ENCODE measurements around the gene POLR3E. TPM values are rescaled to one million over a fixed set of nuclear protein-coding genes. Genes with fewer than 3 reads are reported as not detected.

The POLR3E gene
- total RNA-seq, 2 experiments from 2014 or later: 70.9 to 87.4 TPM

DNA sequence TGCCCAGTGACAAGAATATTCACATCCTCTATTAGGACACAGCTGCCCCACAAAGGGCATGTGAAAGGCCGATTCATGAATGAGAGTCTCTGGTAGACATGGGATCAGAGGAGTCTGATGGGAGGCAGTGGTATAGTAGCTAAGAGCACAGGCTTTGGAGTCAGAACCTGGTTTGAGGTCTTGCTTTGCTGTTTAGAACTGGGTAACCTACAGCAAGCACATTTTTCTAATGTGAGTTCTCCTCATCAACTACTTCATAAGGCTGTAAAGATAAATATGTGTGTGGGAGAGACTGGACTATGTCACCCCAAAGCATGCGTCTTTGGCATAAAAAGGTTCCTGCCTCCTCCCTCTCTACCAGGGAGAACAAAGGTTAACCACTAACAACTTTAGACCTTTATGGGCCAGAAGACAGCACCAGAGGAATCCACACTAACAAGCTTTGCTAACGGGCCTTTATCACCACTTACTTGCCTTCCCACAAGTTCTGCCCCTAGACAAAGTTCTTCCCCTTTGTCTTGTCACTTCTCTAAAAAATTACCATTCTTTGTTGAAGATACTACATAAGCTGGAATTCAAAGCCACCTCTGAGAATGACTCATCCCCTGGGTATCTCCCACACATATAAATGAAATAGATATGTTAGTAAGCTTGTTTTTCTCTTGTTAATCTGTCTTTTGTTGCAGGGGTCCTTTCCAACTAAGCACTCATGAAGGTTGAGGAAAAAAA lies 56.1 kb downstream of the POLR3E start:
- CTCF ChIA-PET: interaction anchor here (0.7 to 2.0 kb wide), 7 partner anchors 13 to 728 kb away, joined by 3 to 9 read pairs (median 4); no protein-coding TSS in a partner anchor
- peaks cover 2% of the 10 kb centered on the region for H3K9me3 Mint-ChIP-seq (ENCODE audit: low read depth)
- peaks cover 62% of the 10 kb centered on the region for H3K4me1 Mint-ChIP-seq
- DNase-seq: no peak
- peak; percentile 76 for ATAC-seq
- no peaks in the 10 kb centered on the region for H3K27me3 Mint-ChIP-seq
- intact Hi-C loops (cut with DNase I, micrococcal nuclease): loop anchor here (1.0 to 2.0 kb wide), 3 partner anchors 16 to 21 kb away; partner anchors contain the start of gene CDR2 (in 2 of the 2)
- peaks cover 49% of the 10 kb centered on the region for H3K36me3 Mint-ChIP-seq (ENCODE audit: low read depth)
- POLR2A ChIA-PET: interaction anchor here (0.6 to 2.5 kb wide), 4 partner anchors 17 to 792 kb away, joined by 3 to 14 read pairs (median 6); no protein-coding TSS in a partner anchor
- peak overlapping the region; percentile 90 for H3K27ac Mint-ChIP-seq
- no peak overlapping the region for H3K4me3 Mint-ChIP-seq

GRCh38 chr16:22353933-22354541 lies 56.8 kb downstream of the POLR3E start:
- Mint-ChIP-seq H3K4me3 (no peak overlapping the region), H3K4me1 (peaks cover 68% of the 10 kb centered on the region), H3K9me3 (ENCODE audit: low read depth) (peaks cover 2% of the 10 kb centered on the region), H3K27ac (peak overlapping the region; percentile 90), H3K27me3 (no peaks in the 10 kb centered on the region), H3K36me3 (ENCODE audit: low read depth) (peaks cover 44% of the 10 kb centered on the region)
- ChIA-PET POLR2A (interaction anchor here (0.6 to 2.5 kb wide), 4 partner anchors 16 to 792 kb away, joined by 3 to 14 read pairs (median 6); no protein-coding TSS in a partner anchor), CTCF (interaction anchor here (0.7 to 2.0 kb wide), 7 partner anchors 14 to 1428 kb away, joined by 3 to 9 read pairs (median 4); no protein-coding TSS in a partner anchor)
- peak; percentile 6 for ATAC-seq
- no peak for DNase-seq
- intact Hi-C loops (cut with DNase I, micrococcal nuclease): loop anchor here (1.0 to 2.0 kb wide), 3 partner anchors 15 to 21 kb away; partner anchors contain the start of gene CDR2 (in 2 of the 2)

- Mint-ChIP-seq H3K27ac (peak overlapping the region; percentile 86), H3K27me3 (no peaks in the 10 kb centered on the region), H3K4me3 (no peak overlapping the region), H3K9me3 (ENCODE audit: low read depth) (peaks cover 2% of the 10 kb centered on the region), H3K36me3 (ENCODE audit: low read depth) (peaks cover 36% of the 10 kb centered on the region), H3K4me1 (peaks cover 79% of the 10 kb centered on the region)
- POLR2A ChIA-PET: no interaction called here
- DNase-seq (no peak), ATAC-seq (peak; percentile 20)
- CTCF ChIA-PET: interaction anchor here (1.4 kb wide), 2 partner anchors 9 to 12 kb away, joined by 3 read pairs; no protein-coding TSS in a partner anchor
- intact Hi-C loops (cut with DNase I, micrococcal nuclease): loop anchor here in 1 of 2 experiments (5.0 kb wide), 1 partner anchor 163 kb away; no protein-coding TSS in a partner anchor
These were observed 58.3 kb downstream of the POLR3E start for GRCh38 chr16:22355487-22355908.

GRCh38 chr16:22356930-22357634 lies 59.9 kb downstream of the POLR3E start:
- no peaks in the 10 kb centered on the region for H3K27me3 Mint-ChIP-seq
- peaks cover 2% of the 10 kb centered on the region for H3K9me3 Mint-ChIP-seq (ENCODE audit: low read depth)
- POLR2A ChIA-PET: no interaction called here
- intact Hi-C loops (cut with DNase I, micrococcal nuclease): loop anchor here in 1 of 2 experiments (5.0 kb wide), 1 partner anchor 165 kb away; no protein-coding TSS in a partner anchor
- ATAC-seq (peak; percentile 21), DNase-seq (peak; percentile 23)
- peaks cover 26% of the 10 kb centered on the region for H3K36me3 Mint-ChIP-seq (ENCODE audit: low read depth)
- H3K27ac Mint-ChIP-seq: peak overlapping the region; percentile 93
- peaks cover 79% of the 10 kb centered on the region for H3K4me1 Mint-ChIP-seq
- CTCF ChIA-PET: interaction anchor here (1.1 to 3.1 kb wide), 3 partner anchors 9 to 16 kb away, joined by 3 to 11 read pairs (median 5); no protein-coding TSS in a partner anchor
- no peak overlapping the region for H3K4me3 Mint-ChIP-seq

- Mint-ChIP-seq H3K4me3 (no peak overlapping the region), H3K27me3 (no peaks in the 10 kb centered on the region), H3K27ac (peak overlapping the region; percentile 93), H3K36me3 (ENCODE audit: low read depth) (peaks cover 27% of the 10 kb centered on the region), H3K9me3 (ENCODE audit: low read depth) (peaks cover 2% of the 10 kb centered on the region), H3K4me1 (peaks cover 78% of the 10 kb centered on the region)
- DNase-seq (no peak), ATAC-seq (peak; percentile 24)
- POLR2A ChIA-PET: no interaction called here
- CTCF ChIA-PET: interaction anchor here (1.1 to 3.1 kb wide), 6 partner anchors 10 to 38 kb away, joined by 3 to 11 read pairs (median 6); no protein-coding TSS in a partner anchor
- intact Hi-C loops (cut with DNase I, micrococcal nuclease): loop anchor here in 1 of 2 experiments (5.0 kb wide), 1 partner anchor 165 kb away; no protein-coding TSS in a partner anchor
These were observed 60.4 kb downstream of the POLR3E start for GRCh38 chr16:22357635-22357971.

DNA sequence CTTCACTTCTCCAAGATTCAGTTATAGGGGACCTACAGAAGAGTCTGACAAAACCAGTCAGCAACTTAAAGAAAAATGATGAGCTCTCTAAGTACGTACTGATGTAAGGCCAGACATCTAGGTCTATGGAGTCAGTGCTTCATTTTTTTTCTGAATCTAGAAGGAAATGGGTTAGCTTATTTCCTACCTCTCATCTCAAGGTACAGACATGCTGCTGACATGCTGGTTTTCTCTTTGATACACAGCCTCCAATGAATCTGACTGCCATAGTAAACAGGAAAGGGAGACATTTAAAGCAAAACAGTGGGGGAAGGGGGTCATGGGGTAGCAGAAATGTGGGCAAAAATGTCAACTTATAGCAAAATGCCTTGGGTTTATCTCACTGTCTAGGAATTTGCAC lies 60.8 kb downstream of the POLR3E start:
- Mint-ChIP-seq H3K36me3 (ENCODE audit: low read depth) (peaks cover 31% of the 10 kb centered on the region), H3K9me3 (ENCODE audit: low read depth) (peaks cover 2% of the 10 kb centered on the region), H3K4me1 (peaks cover 77% of the 10 kb centered on the region), H3K4me3 (no peak overlapping the region), H3K27ac (peak overlapping the region; percentile 93), H3K27me3 (no peaks in the 10 kb centered on the region)
- intact Hi-C loops (cut with DNase I, micrococcal nuclease): loop anchor here (2.0 to 5.0 kb wide), 2 partner anchors 15 to 166 kb away; no protein-coding TSS in a partner anchor
- ChIA-PET POLR2A (no interaction called here), CTCF (interaction anchor here (1.1 to 3.1 kb wide), 6 partner anchors 10 to 39 kb away, joined by 3 to 11 read pairs (median 6); no protein-coding TSS in a partner anchor)
- DNase-seq (no peak), ATAC-seq (peak; percentile 31)

- intact Hi-C loops (cut with DNase I, micrococcal nuclease): loop anchor here (2.0 to 5.0 kb wide), 2 partner anchors 13 to 167 kb away; no protein-coding TSS in a partner anchor
- CTCF ChIA-PET: interaction anchor here (0.6 to 2.3 kb wide), 2 partner anchors 13 to 84 kb away, joined by 3 to 8 read pairs; no protein-coding TSS in a partner anchor
- ATAC-seq (no peak), DNase-seq (no peak)
- H3K4me3 Mint-ChIP-seq: no peak overlapping the region
- POLR2A ChIA-PET: no interaction called here
- H3K27me3 Mint-ChIP-seq: no peaks in the 10 kb centered on the region
- peak overlapping the region; percentile 79 for H3K27ac Mint-ChIP-seq
- H3K9me3 Mint-ChIP-seq (ENCODE audit: low read depth): peaks cover 2% of the 10 kb centered on the region
- H3K4me1 Mint-ChIP-seq: peaks cover 64% of the 10 kb centered on the region
- H3K36me3 Mint-ChIP-seq (ENCODE audit: low read depth): peaks cover 46% of the 10 kb centered on the region
These were observed 62.5 kb downstream of the POLR3E start for GRCh38 chr16:22359679-22360078.

DNA sequence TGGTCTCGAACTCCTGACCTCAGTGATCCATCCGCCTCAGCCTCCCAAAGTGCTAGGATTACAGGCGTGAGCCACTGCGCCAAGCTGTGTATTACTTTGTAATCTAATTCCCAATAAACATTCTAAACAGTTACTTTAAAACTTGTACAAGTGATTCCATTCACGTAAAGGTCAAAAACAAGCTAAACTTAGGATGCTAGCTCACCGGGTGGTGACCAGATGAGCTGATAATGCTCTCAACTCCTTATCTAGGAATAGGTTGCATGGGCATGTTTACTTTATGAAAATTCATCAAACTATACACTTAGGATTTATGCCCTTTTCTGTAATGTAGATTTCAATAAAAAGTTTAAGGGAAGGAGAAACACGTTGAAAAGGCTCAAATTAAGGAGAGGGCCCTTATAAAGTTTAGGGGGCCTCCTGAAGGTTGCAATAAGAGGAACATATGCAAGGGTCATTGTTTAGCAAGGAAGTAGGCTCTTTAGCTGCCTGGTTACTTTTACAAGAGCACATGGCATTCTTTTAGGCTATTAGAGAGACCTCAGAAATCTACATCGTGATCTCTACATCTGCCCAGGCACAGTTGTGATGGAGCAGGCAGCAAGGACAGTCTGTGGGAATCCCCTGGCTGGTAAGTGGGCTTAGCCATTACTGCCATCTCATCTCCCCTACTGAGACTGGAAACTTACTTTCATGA lies 63.9 kb downstream of the POLR3E start:
- ATAC-seq: peak; percentile 39
- CTCF ChIA-PET: interaction anchor here (0.6 to 2.3 kb wide), 4 partner anchors 10 to 1447 kb away, joined by 3 to 8 read pairs (median 3); no protein-coding TSS in a partner anchor
- intact Hi-C loops (cut with DNase I, micrococcal nuclease): no loop called here

GRCh38 chr16:22364241-22364640 lies 67.0 kb downstream of the POLR3E start:
- DNase-seq: no peak
- peaks cover 69% of the 10 kb centered on the region for H3K4me1 Mint-ChIP-seq

More for the DNA sequence above, 63.9 kb downstream of the POLR3E start:
- Mint-ChIP-seq H3K4me1 (peaks cover 65% of the 10 kb centered on the region), H3K27ac (peak overlapping the region; percentile 75), H3K9me3 (ENCODE audit: low read depth) (no peaks in the 10 kb centered on the region), H3K27me3 (no peaks in the 10 kb centered on the region), H3K36me3 (ENCODE audit: low read depth) (peaks cover 48% of the 10 kb centered on the region), H3K4me3 (no peak overlapping the region)
- POLR2A ChIA-PET: no interaction called here
- DNase-seq: peak; percentile 24

DNA sequence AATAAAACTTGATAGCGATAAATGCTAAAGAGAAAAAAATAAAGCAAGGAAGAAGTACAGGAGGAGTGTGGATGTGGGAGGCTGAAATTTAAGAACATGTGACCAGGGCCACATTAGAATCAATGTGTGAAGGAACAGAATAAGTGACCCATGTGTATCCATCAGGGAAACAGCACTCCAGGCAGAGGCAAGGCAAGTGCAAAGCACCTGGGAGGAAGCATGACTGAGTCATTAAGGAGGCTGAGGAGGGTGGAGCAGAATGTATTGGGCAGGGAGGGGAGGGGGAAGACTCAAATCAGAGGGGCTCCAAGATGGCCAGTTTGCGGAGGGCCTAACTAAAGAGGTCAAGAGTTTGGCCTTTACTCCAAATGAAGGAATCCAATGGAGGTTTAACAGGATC lies 69.2 kb downstream of the POLR3E start:
- Mint-ChIP-seq H3K4me3 (no peak overlapping the region), H3K27ac (peak overlapping the region; percentile 61), H3K27me3 (no peaks in the 10 kb centered on the region), H3K9me3 (ENCODE audit: low read depth) (no peaks in the 10 kb centered on the region), H3K4me1 (peaks cover 74% of the 10 kb centered on the region), H3K36me3 (ENCODE audit: low read depth) (peaks cover 53% of the 10 kb centered on the region)
- POLR2A ChIA-PET: no interaction called here
- intact Hi-C loops (cut with DNase I, micrococcal nuclease): no loop called here
- ATAC-seq (no peak), DNase-seq (no peak)
- CTCF ChIA-PET: no interaction called here

More at GRCh38 chr16:22364241-22364640, 67.0 kb downstream of the POLR3E start:
- H3K9me3 Mint-ChIP-seq (ENCODE audit: low read depth): no peaks in the 10 kb centered on the region
- POLR2A ChIA-PET: no interaction called here
- intact Hi-C loops (cut with DNase I, micrococcal nuclease): no loop called here
- H3K27ac Mint-ChIP-seq: no peak overlapping the region
- H3K27me3 Mint-ChIP-seq: no peaks in the 10 kb centered on the region
- CTCF ChIA-PET: interaction anchor here (0.6 to 1.6 kb wide), 2 partner anchors 9 to 26 kb away, joined by 3 to 4 read pairs; no protein-coding TSS in a partner anchor
- no peak overlapping the region for H3K4me3 Mint-ChIP-seq
- H3K36me3 Mint-ChIP-seq (ENCODE audit: low read depth): peaks cover 50% of the 10 kb centered on the region
- no peak for ATAC-seq
